ENCODE data around the gene PLRG1.

GRCh38 chr4:154577324-154577723 lies 27.1 kb upstream of the PLRG1 start:
- TF ChIP-seq EZH2 (IDR thresholded peaks at IDR 0.05; ENCODE audit: borderline replicate concordance, low read depth, low read length, poor library complexity, severe bottlenecking) (no peak), CTCF (conservative IDR thresholded peaks at IDR 0.05; ENCODE audit: low read depth, low read length) (no peak)

All from A673 (cell line).